Smooth muscle cell (in vitro differentiated cells): ENCODE measurements around the gene RASAL2. TPM values are rescaled to one million over a fixed set of nuclear protein-coding genes. Genes with fewer than 3 reads are reported as not detected.

Experiments
- DNase-seq: peaks from one replicate; lab custom pipeline; 2025; ENCODE audit not compliant: unreplicated experiment; lab: John Stamatoyannopoulos, UW
- H2AFZ ChIP-seq: fragments of 200-600 bp; sonication (generic); 2 replicates; pipeline ENCODE4 v1.6.0; 2016; ENCODE audit warnings: antibody characterized with exemption, low read depth, mild to moderate bottlenecking
- H3F3A ChIP-seq: fragments of 200-600 bp; sonication (generic); 2 replicates; pipeline ENCODE4 v1.6.0; 2017; ENCODE audit warnings: antibody characterized with exemption, low read depth
- H3K27ac ChIP-seq: fragments of 200-600 bp; sonication (generic); 2 replicates; pipeline ENCODE4 v1.5.1; 2016; ENCODE audit warnings: low read depth, mild to moderate bottlenecking
- H3K27me3 ChIP-seq: fragments of 200-600 bp; sonication (generic); 2 replicates; pipeline ENCODE4 v1.6.1; 2016; ENCODE audit warnings: low read depth, mild to moderate bottlenecking
- H3K36me3 ChIP-seq: fragments of 200-600 bp; sonication (generic); 2 replicates; pipeline ENCODE4 v1.5.1; 2016; ENCODE audit warnings: low read depth
- H3K4me1 ChIP-seq: fragments of 200-600 bp; sonication (generic); 2 replicates; pipeline ENCODE4 v1.5.1; 2016; ENCODE audit warnings: low read depth
- H3K4me2 ChIP-seq: fragments of 200-600 bp; sonication (generic); 2 replicates; pipeline ENCODE4 v1.6.0; 2016; ENCODE audit warnings: mild to moderate bottlenecking
- H3K4me3 ChIP-seq: fragments of 200-600 bp; sonication (generic); 2 replicates; pipeline ENCODE4 v1.5.1; 2016; ENCODE audit warnings: mild to moderate bottlenecking
- H3K79me2 ChIP-seq: fragments of 200-600 bp; sonication (generic); 2 replicates; pipeline ENCODE4 v1.6.0; 2016; ENCODE audit warnings: low read depth, mild to moderate bottlenecking
- H3K9ac ChIP-seq: fragments of 200-600 bp; sonication (generic); 2 replicates; pipeline ENCODE4 v1.6.0; 2016; ENCODE audit warnings: low read depth
- H3K9me3 ChIP-seq: fragments of 200-600 bp; sonication (generic); replicated peaks from 2 replicates; pipeline ENCODE4 v1.5.1; 2016; ENCODE audit warnings: low read depth
- H4K20me1 ChIP-seq: fragments of 200-600 bp; sonication (generic); 2 replicates; pipeline ENCODE4 v1.6.0; 2016; ENCODE audit warnings: low read depth
- CTCF ChIP-seq: fragments of 200-600 bp; sonication (generic); IDR thresholded peaks from 2 replicates; pipeline ENCODE4 v1.5.1; 2017; ENCODE audit warnings: borderline replicate concordance, mild to moderate bottlenecking, antibody characterized with exemption; ENCODE audit not compliant: insufficient read depth, poor library complexity, severe bottlenecking
- WGBS: methylation state at CpG from one replicate; pipeline ENCODE4 v1.1.7; 2016; ENCODE audit warnings: low lambda C conversion rate; 5-methylcytosine and 5-hydroxymethylcytosine counted together
- polyA plus RNA-seq: library from polyadenylated mRNA; unstranded; fragments of >200 nt; fragmentation: Nextera tagmentation; extraction: Ambion mirVana; gene quantifications from 2 replicates; pipeline ENCODE4 v1.2.1, GENCODE V29; 2016
- total RNA-seq: library from RNA; depleted of rRNA; stranded (reverse); fragments of >200 nt; gene quantifications from 2 replicates; pipeline ENCODE4 v1.2.3, GENCODE V29; 2014

Gene RASAL2
- total and polyA plus RNA-seq, 2 experiments from 2014 or later = 4.3 to 17.6 TPM

GRCh38 chr1:178126741-178127185 lies 32.9 kb downstream of the RASAL2 start:
- Histone ChIP-seq H3K9me3 (no peaks in the 10 kb centered on the region), H3K4me3 (no peak overlapping the region), H3K79me2 (peaks cover 53% of the 10 kb centered on the region), H2AFZ (no peak overlapping the region), H3K4me2 (peak overlapping the region; percentile 17), H3K27ac (peak overlapping the region; percentile 92), H4K20me1 (peaks cover 9% of the 10 kb centered on the region), H3K9ac (peak overlapping the region; percentile 63), H3K27me3 (no peaks in the 10 kb centered on the region), H3F3A (no peaks in the 10 kb centered on the region), H3K36me3 (no peaks in the 10 kb centered on the region), H3K4me1 (peaks cover 14% of the 10 kb centered on the region)
- WGBS = 56% methylated on average over 1 of the region's 1 CpG
- no peak for DNase-seq
- no peak for TF ChIP-seq CTCF

- H3K4me3 ChIP-seq = no peak overlapping the region
- H3K9ac ChIP-seq = peak overlapping the region; percentile 63
- peaks cover 50% of the 10 kb centered on the region for H3K79me2 ChIP-seq
- H3K36me3 ChIP-seq = no peaks in the 10 kb centered on the region
- H3K9me3 ChIP-seq = no peaks in the 10 kb centered on the region
- H2AFZ ChIP-seq = no peak overlapping the region
- no peaks in the 10 kb centered on the region for H3K27me3 ChIP-seq
- H3F3A ChIP-seq = no peaks in the 10 kb centered on the region
- peak overlapping the region; percentile 92 for H3K27ac ChIP-seq
- peaks cover 7% of the 10 kb centered on the region for H3K4me1 ChIP-seq
- no peak for DNase-seq
- peaks cover 13% of the 10 kb centered on the region for H4K20me1 ChIP-seq
- H3K4me2 ChIP-seq = peak overlapping the region; percentile 17
- WGBS = 87% methylated on average over 2 of the region's 2 CpGs
- TF ChIP-seq CTCF = no peak
These were observed 33.7 kb downstream of the RASAL2 start for GRCh38 chr1:178127482-178128191.

- Histone ChIP-seq H3F3A (no peaks in the 10 kb centered on the region), H3K79me2 (peaks cover 24% of the 10 kb centered on the region), H3K9me3 (no peaks in the 10 kb centered on the region), H3K4me2 (no peak overlapping the region), H3K27ac (no peak overlapping the region), H3K4me3 (no peak overlapping the region), H3K4me1 (no peaks in the 10 kb centered on the region), H2AFZ (no peak overlapping the region), H4K20me1 (peaks cover 30% of the 10 kb centered on the region), H3K27me3 (no peaks in the 10 kb centered on the region), H3K36me3 (no peaks in the 10 kb centered on the region), H3K9ac (no peak overlapping the region)
- DNase-seq = no peak
- WGBS = 92% methylated on average over 3 of the region's 3 CpGs
- TF ChIP-seq CTCF = no peak
These were observed 39.5 kb downstream of the RASAL2 start for GRCh38 chr1:178133239-178133989.
